Stimulated activated CD4-positive, alpha-beta T cell treated with anti-CD3 and anti-CD28 coated beads, TNF-alpha, amount 100 ng/mL, for 24 hours (primary cell): Measurements from ENCODE around the gene PAXIP1.

Experiments used
- DNase-seq, 3 experiments: peaks; one replicate each; pipeline ENCODE4 v3.0.0-alpha.2; 2020; ENCODE audit warnings: low read depth in 3 of 3

The PAXIP1 gene

DNA sequence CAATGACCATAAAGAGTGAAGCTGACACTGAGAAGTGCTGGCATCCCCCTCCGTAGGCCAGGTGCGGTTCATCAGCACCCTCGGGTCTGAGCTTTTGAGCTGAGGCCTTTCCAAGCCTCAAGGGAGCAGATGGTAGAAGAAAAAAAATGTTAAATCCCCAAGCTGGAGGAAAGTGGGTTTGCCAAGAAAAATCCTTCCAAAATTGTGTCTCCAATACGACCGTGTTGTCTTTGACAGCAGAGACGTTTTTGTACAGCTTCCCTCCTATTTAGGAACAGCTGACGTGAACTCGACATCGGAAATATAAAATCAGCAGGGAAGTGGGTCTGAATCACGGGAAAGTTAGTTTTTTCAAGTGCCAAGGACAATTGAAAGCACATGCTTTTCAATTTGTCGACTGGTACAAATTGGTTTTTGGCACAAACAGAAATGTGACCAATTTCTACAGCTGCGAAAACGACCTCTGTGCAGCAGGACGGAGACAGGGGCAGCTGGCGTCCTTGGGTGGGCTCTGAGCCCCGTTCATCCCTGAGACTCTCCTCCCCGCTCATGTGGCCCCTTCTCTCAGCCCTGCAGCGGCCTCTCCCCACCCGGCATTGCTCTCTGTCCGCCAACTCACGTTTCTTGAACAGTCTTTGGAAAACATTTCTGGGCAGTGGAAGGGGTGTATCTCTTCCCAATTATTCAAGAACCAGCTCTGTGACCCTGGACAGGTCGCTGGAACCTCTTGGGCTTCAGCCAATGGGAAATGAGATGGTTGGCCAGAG, 89.9 kb downstream of the PAXIP1 start:
- no peak for DNase-seq

DNA sequence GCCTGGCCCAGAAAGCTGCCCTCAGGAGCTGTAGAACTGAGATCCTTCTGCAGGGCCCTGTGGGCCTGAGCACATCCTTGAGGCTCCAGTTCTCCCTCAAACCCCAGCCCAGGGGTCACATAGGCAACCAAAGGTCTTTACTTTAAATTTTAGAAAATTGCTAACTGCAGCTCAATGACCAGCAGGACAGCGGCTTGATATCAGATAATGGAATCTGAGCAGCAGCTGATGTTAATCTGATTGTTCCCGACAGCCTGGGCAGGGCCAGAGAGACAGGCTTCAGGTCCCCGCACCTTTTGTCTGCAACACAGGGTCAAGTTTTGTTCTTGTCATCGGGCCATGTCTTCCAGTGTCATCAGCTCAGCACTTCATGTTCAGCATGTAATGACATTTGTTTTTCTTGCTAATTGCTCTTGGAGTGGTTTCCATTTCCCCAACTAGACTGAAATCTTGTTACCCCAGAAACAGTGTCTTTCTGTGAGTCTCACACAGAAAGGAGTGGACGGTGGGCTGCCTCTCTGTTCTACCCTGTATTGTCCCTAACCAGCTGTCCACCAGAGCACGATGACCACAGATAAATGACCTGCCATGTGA, 91.0 kb downstream of the PAXIP1 start:
- DNase-seq = no peak

DNA sequence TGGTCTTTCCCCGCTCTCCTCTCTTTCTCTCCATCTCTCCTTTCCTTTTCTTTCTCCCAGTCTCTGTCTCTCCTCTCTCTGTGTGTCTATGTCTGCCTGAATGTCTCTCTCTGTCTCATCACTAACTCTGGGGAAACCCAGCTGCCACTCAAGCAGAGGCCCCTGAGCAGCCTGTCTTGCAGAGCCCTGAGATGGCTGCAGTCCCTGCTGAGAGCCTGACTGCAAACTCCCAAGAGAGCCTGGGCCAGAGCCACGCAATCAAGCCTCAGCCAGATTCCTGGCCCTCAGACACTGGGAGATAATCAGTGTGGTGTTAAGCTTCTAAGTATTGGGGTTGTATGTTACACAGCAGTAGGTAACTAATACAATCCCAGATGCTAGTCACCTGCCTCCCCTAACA, 91.5 kb downstream of the PAXIP1 start:
- DNase-seq = no peak

GRCh38 chr7:154910977-154911376, 91.9 kb downstream of the PAXIP1 start:
- no peak for DNase-seq

DNA sequence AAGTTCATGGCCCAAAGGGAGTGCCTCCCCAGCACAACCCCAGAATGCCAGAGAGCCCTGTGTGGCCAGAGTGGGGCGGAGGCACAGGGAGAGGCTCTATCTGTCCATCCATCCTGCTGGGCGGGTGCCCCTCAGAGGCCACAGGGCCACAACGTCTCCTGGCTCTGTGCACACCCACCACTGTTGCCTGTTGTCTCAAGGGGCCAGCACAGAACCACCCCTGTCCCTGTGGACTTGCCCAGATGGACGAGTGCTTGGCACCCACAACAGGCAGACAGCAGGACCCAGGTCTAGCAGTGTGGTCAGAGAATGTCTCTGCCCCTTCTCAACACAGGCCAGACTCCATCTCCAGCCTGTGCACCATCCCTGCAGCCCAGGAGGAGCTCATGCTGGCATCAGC, 92.8 kb downstream of the PAXIP1 start:
- no peak for DNase-seq

DNA sequence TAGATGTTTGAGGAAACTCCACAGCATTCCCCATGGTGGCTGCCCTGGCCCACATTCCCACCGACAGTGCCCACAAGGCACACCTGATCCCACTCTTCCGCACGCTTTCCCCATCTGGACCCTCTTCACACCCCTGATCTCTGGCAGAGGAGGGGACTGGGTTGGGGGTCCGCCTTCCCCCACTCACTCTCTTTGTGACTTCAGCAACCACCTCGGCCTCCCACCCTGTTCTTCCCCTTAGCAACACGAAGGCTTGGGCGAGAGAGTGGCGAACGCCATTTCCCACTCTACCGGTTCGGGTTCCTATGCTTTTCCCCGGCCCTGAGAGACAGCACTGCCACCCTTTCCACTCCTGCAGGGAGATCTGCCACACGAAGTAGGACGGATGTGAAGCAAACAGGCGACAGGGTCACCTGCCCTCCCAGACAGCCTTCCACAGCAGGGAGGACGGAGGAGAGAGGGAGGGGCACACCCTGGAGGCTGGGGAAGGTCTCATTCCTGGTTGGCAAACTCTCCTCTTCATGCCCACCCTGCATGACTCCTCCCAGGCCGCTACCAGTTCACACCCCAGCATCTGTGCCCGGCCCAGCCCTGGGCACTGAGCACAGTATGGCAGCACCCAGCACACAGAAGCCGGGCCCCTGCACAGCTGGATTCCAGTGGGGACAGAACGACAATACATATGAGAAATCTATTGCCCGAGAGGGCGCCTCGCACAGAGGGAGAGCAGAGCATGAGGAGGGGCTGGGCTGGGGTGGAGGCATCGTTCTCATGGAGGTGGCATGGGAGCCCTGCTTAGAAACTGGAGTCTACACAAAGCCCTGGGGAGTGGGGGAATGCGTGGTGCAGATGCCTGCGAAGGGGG, 93.5 kb downstream of the PAXIP1 start:
- no peak for DNase-seq

GRCh38 chr7:154907651-154908620, 95.0 kb downstream of the PAXIP1 start:
- no peak for DNase-seq

- DNase-seq = no peak
Observed at GRCh38 chr7:154906736-154907355, 96.1 kb downstream of the PAXIP1 start.

DNA sequence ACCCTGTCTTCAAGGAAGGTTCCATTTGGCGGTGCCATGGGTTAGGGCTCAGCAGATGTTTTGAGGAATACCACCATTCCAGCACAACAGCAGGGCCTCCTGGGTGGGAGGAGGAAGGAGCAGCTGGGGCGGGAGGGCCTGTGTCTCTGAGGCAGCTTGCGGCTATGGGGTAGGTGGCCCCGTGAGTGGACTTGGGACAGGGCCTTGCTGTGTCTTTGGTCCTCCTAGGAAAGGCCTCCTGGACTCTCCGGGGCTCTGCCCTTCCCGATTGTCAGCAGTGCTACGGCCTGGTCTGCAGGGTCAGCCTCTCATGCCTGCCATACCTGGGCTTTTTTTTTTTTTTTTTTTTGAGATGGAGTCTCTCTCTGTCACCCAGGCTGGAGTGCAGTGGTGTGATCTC, 96.7 kb downstream of the PAXIP1 start:
- DNase-seq = no peak

- DNase-seq = no peak
Observed at GRCh38 chr7:154905615-154906014, 97.3 kb downstream of the PAXIP1 start.

GRCh38 chr7:154905146-154905545, 97.8 kb downstream of the PAXIP1 start:
- no peak for DNase-seq

DNA sequence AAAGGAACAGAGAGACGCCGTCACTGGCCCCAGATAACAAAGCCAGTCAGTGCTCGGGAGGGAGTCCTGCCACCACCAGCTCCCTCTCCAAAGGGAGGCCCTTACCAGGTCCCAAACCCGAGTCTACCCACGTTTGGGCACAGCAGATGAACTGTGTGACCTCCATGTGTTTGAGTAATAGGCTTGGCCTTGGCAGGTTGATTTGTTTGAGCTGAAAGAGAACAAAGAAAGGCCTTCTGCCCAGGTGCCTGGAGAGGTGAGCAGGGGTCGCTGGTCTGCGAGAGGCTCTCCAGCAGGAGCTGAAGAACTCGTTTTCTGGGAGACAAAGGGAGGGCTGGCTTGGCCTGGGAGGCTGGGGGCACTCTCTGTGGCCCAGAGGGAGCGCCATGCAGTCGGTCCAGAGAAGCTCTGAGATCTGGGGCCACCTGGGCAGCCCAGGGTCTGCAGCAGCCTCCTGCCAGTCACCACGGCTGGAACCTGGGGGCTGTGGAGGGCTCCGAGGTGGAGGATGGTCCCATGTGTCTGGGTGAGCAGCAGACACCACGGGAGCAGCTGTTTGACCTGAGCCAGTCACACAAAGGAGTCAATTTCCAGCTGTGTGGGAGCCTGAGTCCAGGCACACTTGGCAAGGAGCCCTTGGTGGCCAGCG, 99.7 kb downstream of the PAXIP1 start:
- DNase-seq = no peak

DNA sequence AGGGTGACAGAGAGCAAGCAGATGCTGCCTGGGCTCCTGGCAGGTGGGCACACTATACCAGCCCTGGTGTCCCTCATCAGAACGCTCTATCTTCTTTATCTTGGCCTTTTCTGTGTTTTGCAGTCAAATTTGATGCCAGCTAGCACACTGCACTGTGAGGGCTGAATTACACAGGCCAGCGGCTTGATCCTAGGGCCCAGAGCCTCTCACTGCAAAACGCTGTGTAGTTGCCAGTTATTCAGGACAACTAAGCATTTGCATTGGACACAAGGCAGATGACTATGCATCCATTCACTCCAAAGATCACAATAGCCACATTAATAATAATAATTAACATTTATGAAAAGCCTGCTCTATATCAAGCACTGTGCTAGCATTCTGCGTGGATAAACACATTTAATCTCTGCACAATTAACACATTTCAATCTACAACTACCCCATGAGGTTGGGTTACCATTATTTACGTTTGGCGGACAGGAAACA, 100.3 kb downstream of the PAXIP1 start:
- DNase-seq = no peak

DNA sequence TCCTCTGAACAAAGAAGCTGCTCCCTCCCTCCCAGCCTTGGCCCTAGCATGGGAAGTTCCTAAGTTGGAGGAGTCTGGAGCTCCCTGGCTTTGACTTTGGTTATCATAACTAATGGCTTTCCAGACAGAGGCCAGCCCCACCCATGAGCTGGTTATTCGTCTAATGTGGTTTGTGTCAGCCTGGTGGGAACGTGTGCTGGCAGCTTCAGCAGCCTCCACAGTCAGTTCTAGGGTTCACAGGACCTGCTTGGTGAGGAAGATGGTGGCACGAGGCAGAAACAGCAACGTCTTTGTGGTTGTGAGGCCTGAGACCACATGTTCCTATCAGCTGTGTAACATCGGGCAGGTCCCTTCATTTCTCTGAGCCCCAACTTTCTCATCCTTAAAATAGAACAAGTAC, 103.1 kb downstream of the PAXIP1 start:
- DNase-seq = no peak

DNA sequence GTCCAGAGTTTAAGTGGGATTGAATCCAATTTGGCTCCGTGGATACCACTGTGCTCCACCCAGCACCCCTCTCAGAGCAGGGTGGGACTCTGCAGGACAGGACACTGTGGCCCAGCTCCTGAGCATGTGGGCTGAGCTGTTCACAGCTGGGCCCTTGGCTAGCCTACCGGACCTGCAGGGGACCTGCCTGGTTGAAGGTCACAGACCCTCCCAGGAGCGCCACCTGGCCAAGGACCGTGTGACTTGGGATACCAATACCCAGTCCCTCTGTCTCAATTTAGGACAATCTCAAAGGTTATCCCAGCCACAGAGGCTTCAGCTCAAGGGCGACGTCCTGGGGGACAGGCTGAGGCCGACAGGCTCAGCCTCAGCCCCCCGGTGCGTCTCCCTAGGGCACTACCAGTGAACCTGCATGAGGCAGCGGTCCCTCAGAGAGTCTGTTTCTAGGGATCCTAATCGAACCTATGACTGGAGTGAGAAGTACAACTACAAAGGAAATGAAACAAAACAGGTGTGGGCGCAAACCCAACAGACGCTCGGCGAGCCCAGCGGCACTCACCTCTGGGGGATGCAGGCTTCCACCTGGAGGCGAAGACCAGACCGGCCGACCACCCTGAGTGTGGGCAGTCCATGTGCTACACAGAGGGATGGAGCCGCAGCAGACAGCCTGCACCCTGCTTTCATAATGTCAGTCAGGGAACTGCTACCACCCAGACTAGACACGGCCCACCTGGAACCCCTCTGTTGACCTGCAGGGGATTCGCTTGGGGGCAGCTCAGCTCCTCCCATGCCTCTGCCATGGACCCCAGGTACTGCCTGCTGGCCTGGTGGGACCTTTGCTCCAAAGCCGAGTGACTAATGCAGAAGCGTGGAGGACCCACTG, 103.7 kb downstream of the PAXIP1 start:
- DNase-seq = no peak

DNA sequence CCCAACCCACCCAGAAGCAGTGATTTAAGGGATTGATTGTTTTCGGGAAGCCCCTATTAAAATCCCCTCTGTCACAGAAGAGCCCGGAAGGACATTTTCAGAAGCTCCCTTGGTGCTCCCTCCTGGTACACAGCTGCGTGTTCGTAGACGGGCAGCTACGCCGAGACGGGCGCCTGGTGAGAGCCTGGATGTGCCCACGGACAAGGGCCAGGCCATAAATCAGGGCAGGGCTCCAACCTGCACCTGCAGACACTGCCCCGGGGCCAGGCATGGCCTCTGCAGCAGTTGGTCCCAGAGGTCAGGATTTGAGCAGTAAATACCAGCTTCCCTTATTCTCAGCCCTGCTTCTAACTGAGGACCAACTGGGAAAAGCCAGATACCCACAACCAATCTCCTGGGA, 106.8 kb downstream of the PAXIP1 start:
- DNase-seq = no peak
